ENCODE data around the gene ATF7.
"Not testable (repeated sequence)": the region's sequence is repeated elsewhere in the genome, so short reads cannot be mapped to it uniquely, and the experiment has no call there.

DNA sequence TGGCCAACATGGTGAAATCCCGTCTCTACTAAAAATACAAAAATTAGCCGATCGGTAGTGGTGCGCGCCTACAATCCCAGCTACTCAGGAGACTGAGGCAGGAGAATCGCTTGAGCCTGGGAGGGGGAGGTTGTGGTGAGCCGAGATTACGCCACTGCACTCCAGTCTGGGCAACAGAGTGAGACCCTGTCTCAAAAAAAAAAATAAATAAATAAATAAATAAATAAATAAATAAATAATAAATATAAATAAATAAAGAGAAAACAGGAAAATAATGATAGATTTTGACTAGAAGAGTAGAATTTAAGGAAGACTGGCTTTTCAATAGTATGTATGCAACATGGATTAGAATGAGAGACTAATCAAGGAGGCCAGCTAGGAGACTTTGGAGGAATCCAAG is 76.1 kb downstream of the ATF7 start:
- not testable (repeated sequence) for TF ChIP-seq PCBP1 (IDR thresholded peaks at IDR 0.05; ENCODE audit: low read depth, low read length, poor library complexity, severe bottlenecking); ZNF785 (CRISPR knock-in tag; IDR thresholded peaks at IDR 0.05)

Data from K562 (cell line).